H1 (cell line): ENCODE results near the gene TMEM45B. TPM values are rescaled to one million over a fixed set of nuclear protein-coding genes. Genes with fewer than 3 reads are reported as not detected.
"Not testable (repeated sequence)": the region's sequence is repeated elsewhere in the genome, so short reads cannot be mapped to it uniquely, and the experiment has no call there.

Experiments
- CTCF ChIA-PET: fragments of 300-600 bp; sonication (Branson Sonifier 250); formaldehyde crosslinking; loops from one replicate; lab custom pipeline; 2021; ENCODE audit not compliant: partially characterized antibody; lab: Charles Lee
- POLR2A ChIA-PET: fragments of 300-600 bp; sonication (Branson Sonifier 250); formaldehyde crosslinking; loops from one replicate; lab custom pipeline; 2021; ENCODE audit warnings: inconsistent platforms; ENCODE audit not compliant: partially characterized antibody; lab: Charles Lee
- DNase-seq, 2 experiments: peaks; one replicate each; pipeline versions ENCODE4 v3.0.0 to v3.0.0-alpha.2; 2010 to 2022; ENCODE audit warnings: low spot score in 2 of 2, low read depth in 1 of 2, mixed read lengths in 1 of 2
- FAIRE-seq: peaks from 2 replicates; lab custom pipeline; 2011; peaks lifted over from hg19 to GRCh38; lab: Jason Lieb, UNC
- H2AFZ ChIP-seq: 2 replicates; pipeline ENCODE4 v1.8.1; 2012; ENCODE audit warnings: low read length, inconsistent platforms
- H2AK5ac ChIP-seq: 2 replicates; pipeline ENCODE4 v1.6.1; 2013; ENCODE audit warnings: low read depth, low read length
- H2BK120ac ChIP-seq: replicated peaks from 2 replicates; pipeline ENCODE3; 2013; ENCODE audit warnings: low read depth, low read length, inconsistent platforms
- H2BK12ac ChIP-seq: 2 replicates; pipeline ENCODE4 v1.6.1; 2013; ENCODE audit warnings: low read depth, low read length
- H2BK15ac ChIP-seq: 2 replicates; pipeline ENCODE4 v1.6.1; 2013; ENCODE audit warnings: low read length
- H2BK20ac ChIP-seq: 2 replicates; pipeline ENCODE4 v1.6.1; 2013; ENCODE audit warnings: low read length
- H2BK5ac ChIP-seq: 2 replicates; pipeline ENCODE4 v1.6.1; 2013; ENCODE audit warnings: low read depth, low read length
- H3K14ac ChIP-seq: 2 replicates; pipeline ENCODE4 v1.6.1; 2013; ENCODE audit warnings: inconsistent platforms; ENCODE audit not compliant: insufficient read length
- H3K18ac ChIP-seq: 2 replicates; pipeline ENCODE4 v1.6.1; 2013; ENCODE audit warnings: low read length; ENCODE audit errors: extremely low read depth
- H3K23ac ChIP-seq: 2 replicates; pipeline ENCODE4 v1.6.1; 2013; ENCODE audit warnings: inconsistent platforms; ENCODE audit not compliant: insufficient read length
- H3K23me2 ChIP-seq: 2 replicates; pipeline ENCODE4 v1.6.1; 2013; ENCODE audit warnings: low read depth, low read length
- H3K27ac ChIP-seq: 2 replicates; pipeline ENCODE4 v1.6.1; 2011; ENCODE audit warnings: low read depth, low read length, inconsistent platforms
- H3K27me3 ChIP-seq, 4 experiments: replicated peaks in 1 of 4; 1 replicate in 1 of 4; 2 replicates in 3 of 4; pipeline versions ENCODE4 v1.6.1 to v1.8.1; 2011 to 2013; ENCODE audit warnings: low read length in 3 of 4, mild to moderate bottlenecking in 3 of 4, inconsistent platforms in 2 of 4, mixed read lengths in 2 of 4, moderate library complexity in 1 of 4; ENCODE audit not compliant: control insufficient read depth in 3 of 4, insufficient read depth in 3 of 4; ENCODE audit errors: extremely low read depth in 1 of 4
- H3K36me3 ChIP-seq, 4 experiments: 2 replicates each; pipeline versions ENCODE4 v1.6.1 to v1.8.1; 2011 to 2013; ENCODE audit warnings: mild to moderate bottlenecking in 4 of 4, low read length in 3 of 4, moderate library complexity in 2 of 4, control low read depth in 1 of 4, inconsistent platforms in 1 of 4; ENCODE audit not compliant: insufficient read depth in 4 of 4, control insufficient read depth in 2 of 4
- H3K4ac ChIP-seq: replicated peaks from 2 replicates; pipeline ENCODE3; 2013; ENCODE audit warnings: low read length, low read depth, mixed read lengths, inconsistent platforms; ENCODE audit not compliant: insufficient read length
- H3K4me1 ChIP-seq, 4 experiments: replicated peaks in 1 of 4; 1 replicate in 1 of 4; 2 replicates in 3 of 4; pipeline versions ENCODE4 v1.6.1 to v1.8.1; 2011 to 2013; ENCODE audit warnings: low read length in 3 of 4, inconsistent platforms in 2 of 4, mixed read lengths in 1 of 4; ENCODE audit not compliant: insufficient read depth in 4 of 4, control insufficient read depth in 3 of 4
- H3K4me2 ChIP-seq, 2 experiments: 2 replicates each; pipeline versions ENCODE4 v1.6.1 to v1.8.1; 2011 to 2013; ENCODE audit warnings: low read depth in 2 of 2, low read length in 2 of 2, control low read depth in 1 of 2, inconsistent platforms in 1 of 2, mild to moderate bottlenecking in 1 of 2; ENCODE audit not compliant: insufficient read depth in 1 of 2
- H3K4me3 ChIP-seq, 4 experiments: fragments of 200-600, 300-600 bp in 1 of 4; sonication (generic), shearing (Covaris generic), sonication (Bioruptor Twin) in 1 of 4; 2 replicates each; pipeline versions ENCODE4 v1.5.1 to v1.8.1; 2011 to 2016; ENCODE audit warnings: low read length in 4 of 4, low read depth in 3 of 4, control low read depth in 2 of 4, inconsistent platforms in 2 of 4, mild to moderate bottlenecking in 2 of 4, mixed read lengths in 1 of 4, moderate library complexity in 1 of 4; ENCODE audit not compliant: insufficient read depth in 2 of 4; ENCODE audit errors: extremely low read depth in 1 of 4
- H3K56ac ChIP-seq: replicated peaks from 2 replicates; pipeline ENCODE3; 2013; ENCODE audit warnings: low read depth, mild to moderate bottlenecking, mixed read lengths, low read length, inconsistent platforms; ENCODE audit not compliant: insufficient read length
- H3K79me1 ChIP-seq: 2 replicates; pipeline ENCODE4 v1.6.1; 2013; ENCODE audit warnings: low read depth, low read length, control low read depth
- H3K79me2 ChIP-seq, 2 experiments: 2 replicates each; pipeline versions ENCODE4 v1.6.1 to v1.8.1; 2012 to 2013; ENCODE audit warnings: low read length in 2 of 2, mild to moderate bottlenecking in 2 of 2, inconsistent platforms in 1 of 2; ENCODE audit not compliant: insufficient read depth in 2 of 2, control insufficient read depth in 1 of 2
- H3K9ac ChIP-seq, 4 experiments: replicated peaks in 1 of 4; 1 replicate in 1 of 4; 2 replicates in 3 of 4; pipeline versions ENCODE4 v1.6.1 to v1.8.1; 2011 to 2013; ENCODE audit warnings: low read depth in 3 of 4, low read length in 3 of 4, control low read depth in 2 of 4, mild to moderate bottlenecking in 2 of 4, moderate library complexity in 2 of 4, inconsistent platforms in 1 of 4; ENCODE audit errors: extremely low read depth in 1 of 4
- H3K9me3 ChIP-seq, 2 experiments: 2 replicates each; pipeline versions ENCODE4 v1.6.1 to v1.8.1; 2012 to 2013; ENCODE audit warnings: mild to moderate bottlenecking in 2 of 2, moderate library complexity in 2 of 2, control low read depth in 1 of 2, inconsistent platforms in 1 of 2, low read depth in 1 of 2, low read length in 1 of 2, mixed read lengths in 1 of 2; ENCODE audit not compliant: insufficient read depth in 2 of 2
- H4K20me1 ChIP-seq, 2 experiments: replicated peaks in 1 of 2; 2 replicates each; pipeline versions ENCODE3 to v1.8.1; 2011 to 2013; ENCODE audit warnings: inconsistent platforms in 2 of 2, low read length in 2 of 2, mild to moderate bottlenecking in 1 of 2; ENCODE audit not compliant: insufficient read depth in 2 of 2, control insufficient read depth in 1 of 2
- H4K5ac ChIP-seq: 2 replicates; pipeline ENCODE4 v1.6.1; 2013; ENCODE audit warnings: low read length, low read depth, mixed read lengths, inconsistent platforms; ENCODE audit not compliant: insufficient read length
- H4K8ac ChIP-seq: 2 replicates; pipeline ENCODE4 v1.8.0; 2013; ENCODE audit warnings: mild to moderate bottlenecking, moderate library complexity, low read length, inconsistent platforms; ENCODE audit not compliant: insufficient read depth; ENCODE audit errors: extremely low read depth
- H4K91ac ChIP-seq: replicated peaks from 2 replicates; pipeline ENCODE3; 2013; ENCODE audit warnings: low read length, mixed read lengths, inconsistent platforms; ENCODE audit not compliant: insufficient read length
- WGBS, 2 experiments: shearing (Covaris generic) in 1 of 2; methylation state at CpG; one replicate each; pipeline versions ENCODE4 v1.1.6 to v1.1.7; 2013 to 2015; ENCODE audit warnings: low lambda C conversion rate in 2 of 2, mixed read lengths in 2 of 2, inconsistent platforms in 1 of 2, low coverage in 1 of 2, missing lambda C conversion rate in 1 of 2; ENCODE audit not compliant: insufficient replicate concordance in 2 of 2, insufficient coverage in 1 of 2, insufficient read length in 1 of 2; ENCODE audit errors: extremely low coverage in 1 of 2, missing lambda C conversion rate in 1 of 2; 5-methylcytosine and 5-hydroxymethylcytosine counted together
- polyA plus RNA-seq, 7 experiments: library from polyadenylated mRNA; depleted of rRNA in 3 of 7; stranded (reverse) in 5 of 7; unstranded in 2 of 7; fragments of >200 nt in 5 of 7; fragments of 200-250 nt in 2 of 7; gene quantifications; 1 replicate in 5 of 7; 2 replicates in 1 of 7; 4 replicates in 1 of 7; pipeline versions ENCODE4 v1.2.1 to v1.2.3, GENCODE V29; 2011 to 2013; ENCODE audit warnings: missing spikeins in 2 of 7, mixed read lengths in 2 of 7
- total RNA-seq: library from RNA; stranded (reverse); fragmentation: NEBNext Ultra II Directional; extraction: Animal tissue kit (Norgen Biotek cat#: 25700); gene quantifications from 2 replicates; pipeline ENCODE4 v1.2.1, GENCODE V29; 2021

Gene TMEM45B
- total and polyA plus RNA-seq, 2 of the 8 experiments (the other 6 are each of a cell fraction or from before 2014, with no cell fraction given) = 0.23 TPM; not detected in 1

DNA sequence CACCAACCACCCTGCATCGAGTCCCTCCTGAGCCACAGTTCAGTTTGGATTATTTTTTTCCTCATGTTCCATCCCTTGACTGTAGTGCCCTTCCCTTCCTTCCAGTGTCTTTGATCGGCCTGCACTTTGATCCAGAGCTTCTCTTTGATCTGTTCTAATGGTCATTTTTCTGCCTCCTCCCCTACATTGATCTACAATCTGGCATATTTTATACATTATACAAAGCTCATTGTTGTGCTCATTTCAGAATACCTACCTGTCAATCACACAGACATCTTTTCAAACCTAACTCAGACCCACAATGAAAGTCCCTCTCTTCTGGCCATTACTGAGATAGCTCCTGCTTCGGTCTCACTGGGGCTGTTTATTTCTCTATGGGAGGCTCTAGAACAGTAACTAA, 8.2 kb downstream of the TMEM45B start:
- H3K79me2 ChIP-seq, H3K56ac ChIP-seq, H3K14ac ChIP-seq, H3K9me3 ChIP-seq, H3K23ac ChIP-seq, H3K9ac ChIP-seq, FAIRE-seq, H2BK12ac ChIP-seq, H4K91ac ChIP-seq, H2BK15ac ChIP-seq, H2AFZ ChIP-seq, H3K4ac ChIP-seq, H4K20me1 ChIP-seq, H2BK5ac ChIP-seq, H3K4me1 ChIP-seq, H2AK5ac ChIP-seq, H3K79me1 ChIP-seq, H3K4me3 ChIP-seq, H3K18ac ChIP-seq, POLR2A ChIA-PET, H2BK20ac ChIP-seq, H4K5ac ChIP-seq, DNase-seq, H4K8ac ChIP-seq, H3K4me2 ChIP-seq, H2BK120ac ChIP-seq, H3K27me3 ChIP-seq, H3K27ac ChIP-seq, H3K23me2 ChIP-seq, H3K36me3 ChIP-seq: not testable (repeated sequence)
- 81% methylated on average over 3 of the region's 3 CpGs; no CpG with 5 or more reads in 1 of the 2 experiments for WGBS, 2 experiments
- CTCF ChIA-PET = interaction anchor here (0.9 to 1.6 kb wide), 3 partner anchors 26 to 74 kb away, joined by 3 to 4 read pairs (median 3); no protein-coding TSS in a partner anchor
